ENCODE data around the gene GMPR2.

DNA sequence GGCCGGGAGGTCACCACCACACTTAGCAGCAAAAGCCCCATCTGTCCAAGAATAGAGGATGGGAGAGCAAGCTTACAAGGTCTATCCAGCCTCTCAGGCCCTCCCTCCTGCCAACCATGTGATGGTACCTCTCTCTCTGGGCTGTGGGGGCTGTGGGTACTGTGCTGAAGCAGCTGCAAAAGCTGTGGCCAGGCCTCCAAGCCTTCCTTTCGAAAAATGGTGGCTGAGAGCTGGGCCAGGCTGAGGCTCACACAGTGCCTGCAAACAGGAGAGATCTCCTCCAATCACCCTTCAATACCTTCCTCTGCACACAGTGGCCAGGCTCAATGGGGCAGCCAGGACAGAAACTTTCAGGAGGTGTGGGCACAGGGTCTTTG, 45.2 kb upstream of the GMPR2 start:
- TF ChIP-seq, protein P1, sequence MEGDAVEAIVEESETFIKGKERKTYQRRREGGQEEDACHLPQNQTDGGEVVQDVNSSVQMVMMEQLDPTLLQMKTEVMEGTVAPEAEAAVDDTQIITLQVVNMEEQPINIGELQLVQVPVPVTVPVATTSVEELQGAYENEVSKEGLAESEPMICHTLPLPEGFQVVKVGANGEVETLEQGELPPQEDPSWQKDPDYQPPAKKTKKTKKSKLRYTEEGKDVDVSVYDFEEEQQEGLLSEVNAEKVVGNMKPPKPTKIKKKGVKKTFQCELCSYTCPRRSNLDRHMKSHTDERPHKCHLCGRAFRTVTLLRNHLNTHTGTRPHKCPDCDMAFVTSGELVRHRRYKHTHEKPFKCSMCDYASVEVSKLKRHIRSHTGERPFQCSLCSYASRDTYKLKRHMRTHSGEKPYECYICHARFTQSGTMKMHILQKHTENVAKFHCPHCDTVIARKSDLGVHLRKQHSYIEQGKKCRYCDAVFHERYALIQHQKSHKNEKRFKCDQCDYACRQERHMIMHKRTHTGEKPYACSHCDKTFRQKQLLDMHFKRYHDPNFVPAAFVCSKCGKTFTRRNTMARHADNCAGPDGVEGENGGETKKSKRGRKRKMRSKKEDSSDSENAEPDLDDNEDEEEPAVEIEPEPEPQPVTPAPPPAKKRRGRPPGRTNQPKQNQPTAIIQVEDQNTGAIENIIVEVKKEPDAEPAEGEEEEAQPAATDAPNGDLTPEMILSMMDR (IDR thresholded peaks at IDR 0.05; ENCODE audit: insufficient read depth, low read length, poor library complexity, severe bottlenecking), result no peak
- no peak for TF ChIP-seq EZH2phosphoT487 (conservative IDR thresholded peaks at IDR 0.05; ENCODE audit: low read length)
